Testis (tissue), 3 donors: ENCODE results near the gene RTP3. TPM values are rescaled to one million over a fixed set of nuclear protein-coding genes. Genes with fewer than 3 reads are reported as not detected.
"Not testable (repeated sequence)": the region's sequence is repeated elsewhere in the genome, so short reads cannot be mapped to it uniquely, and the experiment has no call there.

Experiments
- DNase-seq: peaks from one replicate; pipeline ENCODE4 v3.0.0-alpha.2; 2019
- H3K27ac ChIP-seq, 2 donors: fragments of 200-600 bp; sonication (generic); one replicate each; pipeline ENCODE4 v1.5.1; 2019
- H3K27me3 ChIP-seq: fragments of 200-600 bp; sonication (generic); one replicate; pipeline ENCODE4 v1.5.1; 2019
- H3K36me3 ChIP-seq: fragments of 200-600 bp; sonication (generic); one replicate; pipeline ENCODE4 v1.5.1; 2017; ENCODE audit warnings: low read depth; ENCODE audit errors: missing control alignments
- H3K4me1 ChIP-seq: fragments of 200-600 bp; sonication (generic); one replicate; pipeline ENCODE4 v1.5.1; 2019
- H3K4me3 ChIP-seq, 2 donors: fragments of 200-600 bp; sonication (generic); one replicate each; pipeline ENCODE4 v1.5.1; 2017 to 2019
- H3K9me3 ChIP-seq: fragments of 200-600 bp; sonication (generic); one replicate; pipeline ENCODE4 v1.5.1; 2017
- POLR2A ChIP-seq: fragments of 450-650 bp; IDR thresholded peaks from one replicate; pipeline ENCODE4 v1.6.1; 2017; ENCODE audit warnings: antibody characterized with exemption, mild to moderate bottlenecking, moderate library complexity
- WGBS, 2 donors: methylation state at CpG; one replicate each; pipeline ENCODE4 v1.1.5; 2018; 5-methylcytosine and 5-hydroxymethylcytosine counted together
- intact Hi-C: fragments of 100-400 bp; cut with DNase I; formaldehyde crosslinking; loops from one replicate; pipeline ENCODE4 v1.15.1; 2023; ENCODE audit warnings: low total_unique reads
- polyA plus RNA-seq: library from polyadenylated mRNA; stranded (reverse); fragments of 350-450 nt; fragmentation: Illumina TruSeq; extraction: RNeasy Lipid Tissue Mini Kit (QIAGEN cat#74804); gene quantifications from one replicate; pipeline ENCODE4 v1.2.3, GENCODE V29; 2014; ENCODE audit warnings: low read depth, low replicate concordance; ENCODE audit not compliant: insufficient read depth
- total RNA-seq, 2 donors: library from RNA; depleted of rRNA; stranded (reverse); fragments of >200 nt; gene quantifications; one replicate each; pipeline ENCODE4 v1.2.3, GENCODE V29; 2016
- TF ChIP-seq, protein P1 (sequence below), 3 experiments: fragments of 450-650 bp in 2 of 3; fragments of 200-600 bp in 1 of 3; sonication (generic) in 1 of 3; IDR thresholded peaks; one replicate each; pipeline ENCODE4 v1.5.1; 2016 to 2019; ENCODE audit warnings: antibody characterized with exemption in 3 of 3, mild to moderate bottlenecking in 2 of 3, moderate library complexity in 1 of 3

RTP3 gene
- total and polyA plus RNA-seq, 3 donors from 2014 or later, result 0.50 to 2.0 (median 1.1) TPM

DNA sequence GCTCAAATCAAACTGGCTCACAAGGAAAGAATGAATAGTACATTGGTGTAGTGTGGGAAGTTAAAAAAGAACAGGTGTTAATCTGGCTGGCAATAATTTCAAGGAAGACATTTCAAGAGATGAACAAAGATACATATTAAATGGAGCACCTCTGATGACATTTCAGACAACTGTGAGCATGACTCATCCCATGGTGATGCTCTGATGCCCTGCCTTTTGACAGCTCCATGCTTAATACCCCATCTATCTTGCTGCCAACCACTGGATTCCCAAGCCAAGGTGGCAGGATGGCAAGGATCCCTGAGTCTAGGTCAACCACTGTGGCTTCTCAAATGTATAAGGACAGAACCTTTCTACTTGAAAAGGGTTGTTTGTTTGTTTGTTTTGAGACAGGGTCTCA is 39.0 kb downstream of the RTP3 start:
- H3K4me3 ChIP-seq, result no peak overlapping the region
- no peak overlapping the region for H3K27ac ChIP-seq
- no peaks in the 10 kb centered on the region for H3K27me3 ChIP-seq
- TF ChIP-seq POLR2A, result no peak
- TF ChIP-seq, protein P1, sequence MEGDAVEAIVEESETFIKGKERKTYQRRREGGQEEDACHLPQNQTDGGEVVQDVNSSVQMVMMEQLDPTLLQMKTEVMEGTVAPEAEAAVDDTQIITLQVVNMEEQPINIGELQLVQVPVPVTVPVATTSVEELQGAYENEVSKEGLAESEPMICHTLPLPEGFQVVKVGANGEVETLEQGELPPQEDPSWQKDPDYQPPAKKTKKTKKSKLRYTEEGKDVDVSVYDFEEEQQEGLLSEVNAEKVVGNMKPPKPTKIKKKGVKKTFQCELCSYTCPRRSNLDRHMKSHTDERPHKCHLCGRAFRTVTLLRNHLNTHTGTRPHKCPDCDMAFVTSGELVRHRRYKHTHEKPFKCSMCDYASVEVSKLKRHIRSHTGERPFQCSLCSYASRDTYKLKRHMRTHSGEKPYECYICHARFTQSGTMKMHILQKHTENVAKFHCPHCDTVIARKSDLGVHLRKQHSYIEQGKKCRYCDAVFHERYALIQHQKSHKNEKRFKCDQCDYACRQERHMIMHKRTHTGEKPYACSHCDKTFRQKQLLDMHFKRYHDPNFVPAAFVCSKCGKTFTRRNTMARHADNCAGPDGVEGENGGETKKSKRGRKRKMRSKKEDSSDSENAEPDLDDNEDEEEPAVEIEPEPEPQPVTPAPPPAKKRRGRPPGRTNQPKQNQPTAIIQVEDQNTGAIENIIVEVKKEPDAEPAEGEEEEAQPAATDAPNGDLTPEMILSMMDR (IDR thresholded peaks at IDR 0.05), result no peak
- intact Hi-C loops, result no loop called here
- DNase-seq, result no peak
- H3K4me1 ChIP-seq, result no peaks in the 10 kb centered on the region
- no peaks in the 10 kb centered on the region for H3K9me3 ChIP-seq
- no peaks in the 10 kb centered on the region for H3K36me3 ChIP-seq

DNA sequence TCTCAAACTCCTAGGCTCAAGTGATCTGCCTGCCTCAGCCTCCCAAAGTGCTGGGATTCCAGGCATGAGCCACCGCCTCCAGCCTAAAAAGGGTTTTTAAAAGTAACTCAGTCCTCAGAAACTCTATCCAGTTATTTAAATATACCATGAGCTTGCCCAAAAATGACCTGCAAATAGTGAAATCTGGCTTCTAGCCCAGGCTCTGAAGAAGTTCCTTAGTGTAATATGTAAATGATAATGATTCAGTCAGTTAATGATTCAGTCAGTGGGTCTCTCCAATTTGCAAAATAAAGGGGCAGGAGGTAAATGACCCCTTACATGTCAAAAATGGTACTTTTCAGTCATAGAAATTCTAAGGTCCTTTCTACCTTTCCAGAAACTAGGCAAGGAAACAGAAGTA is 39.5 kb downstream of the RTP3 start:
- intact Hi-C loops, result no loop called here
- 95 to 100% methylated on average over 1 of the region's 1 CpG for WGBS, 2 donors

DNA sequence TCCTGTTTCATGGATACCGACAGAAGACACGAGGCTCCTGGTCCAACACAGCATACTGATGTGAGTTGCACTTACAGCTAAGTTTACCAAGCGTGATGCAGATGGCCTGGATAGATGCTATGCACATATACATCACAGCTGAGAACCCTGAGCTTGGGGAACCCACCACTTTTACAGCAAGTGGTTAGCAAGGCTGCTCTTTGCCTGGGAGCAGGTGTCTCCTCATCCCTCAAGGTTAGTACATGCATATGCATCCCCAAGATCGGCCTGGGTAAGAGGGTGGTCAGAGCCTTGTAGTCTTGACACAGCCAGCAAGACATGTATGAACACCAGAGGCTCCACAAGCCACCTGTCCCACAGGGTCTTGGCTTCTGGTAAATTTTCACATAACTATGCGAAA is 40.0 kb downstream of the RTP3 start:
- TF ChIP-seq, protein P1 (IDR thresholded peaks at IDR 0.05), result no peak
- no peak for TF ChIP-seq POLR2A
- no peak for DNase-seq
- Histone ChIP-seq H3K27ac (no peak overlapping the region), H3K9me3 (no peaks in the 10 kb centered on the region), H3K4me1 (no peaks in the 10 kb centered on the region), H3K27me3 (no peaks in the 10 kb centered on the region), H3K4me3 (no peak overlapping the region), H3K36me3 (no peaks in the 10 kb centered on the region)
- WGBS, 2 donors, result 89 to 90% methylated on average over 5 of the region's 5 CpGs
- intact Hi-C loops, result no loop called here

More for the DNA sequence above, 39.5 kb downstream of the RTP3 start:
- no peaks in the 10 kb centered on the region for H3K4me1 ChIP-seq
- no peak overlapping the region for H3K4me3 ChIP-seq
- no peak for DNase-seq
- H3K27me3 ChIP-seq, result no peaks in the 10 kb centered on the region
- H3K27ac ChIP-seq, result no peak overlapping the region
- H3K36me3 ChIP-seq, result no peaks in the 10 kb centered on the region
- no peaks in the 10 kb centered on the region for H3K9me3 ChIP-seq
- TF ChIP-seq, protein P1 (IDR thresholded peaks at IDR 0.05), result no peak
- TF ChIP-seq POLR2A, result no peak

DNA sequence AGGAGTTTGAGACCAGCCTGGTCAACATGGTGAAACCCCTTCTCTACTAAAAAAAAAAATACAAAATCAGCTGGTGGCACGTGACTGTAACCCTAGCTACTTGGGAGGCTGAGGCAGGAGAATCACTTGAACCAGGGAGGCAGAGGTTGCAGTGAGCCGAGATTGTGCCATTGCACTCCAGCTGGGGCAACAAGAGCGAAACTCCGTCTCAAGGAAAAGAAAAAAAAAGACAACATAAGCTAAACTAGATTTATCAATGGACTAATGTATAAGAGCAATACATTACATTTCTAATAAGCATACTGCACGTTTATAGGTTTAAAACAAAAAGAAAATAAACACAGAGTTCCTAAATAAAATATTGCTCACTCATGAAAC is 40.6 kb downstream of the RTP3 start:
- H3K4me1 ChIP-seq, H3K36me3 ChIP-seq, H3K27ac ChIP-seq, H3K4me3 ChIP-seq, intact Hi-C loops, H3K27me3 ChIP-seq, H3K9me3 ChIP-seq, DNase-seq: not testable (repeated sequence)
- 63 to 65% methylated on average over 5 of the region's 5 CpGs for WGBS, 2 donors

DNA sequence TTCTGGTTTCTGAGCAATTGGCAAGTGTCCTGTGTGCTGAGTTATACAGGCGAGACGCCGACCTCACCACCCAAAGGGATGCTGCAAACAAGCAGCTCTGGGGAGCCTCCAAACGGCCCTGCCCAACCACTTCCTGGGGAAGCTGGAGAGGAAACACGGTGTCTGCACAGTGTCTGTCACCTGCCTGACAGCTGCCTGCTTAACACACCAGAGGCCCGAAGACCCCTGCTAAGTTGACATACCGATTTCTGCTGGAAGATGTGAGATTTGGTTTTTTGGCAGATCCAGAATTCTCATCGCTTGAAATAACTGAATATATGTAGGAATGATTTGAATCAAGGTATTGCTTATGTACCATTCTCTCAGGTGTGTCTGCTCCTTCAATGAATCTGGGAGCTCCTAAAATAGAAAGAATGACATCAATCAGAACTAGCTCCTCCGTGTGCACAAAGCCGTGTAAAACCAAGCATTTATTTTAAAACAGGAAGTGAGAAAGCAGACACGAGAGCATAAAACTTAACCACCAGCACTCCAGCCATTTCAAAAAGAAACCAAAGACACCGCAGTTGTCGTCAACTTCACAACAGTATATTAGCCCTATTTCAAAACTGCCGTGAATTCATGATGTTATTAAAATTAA is 41.1 kb downstream of the RTP3 start:
- H3K9me3 ChIP-seq, result no peaks in the 10 kb centered on the region
- intact Hi-C loops, result no loop called here
- 52 to 54% methylated on average over 14 of the region's 14 CpGs for WGBS, 2 donors
- TF ChIP-seq, protein P1 (IDR thresholded peaks at IDR 0.05), result no peak
- TF ChIP-seq POLR2A, result no peak
- H3K27ac ChIP-seq, result no peak overlapping the region
- H3K4me1 ChIP-seq, result no peaks in the 10 kb centered on the region
- no peak overlapping the region for H3K4me3 ChIP-seq
- no peaks in the 10 kb centered on the region for H3K36me3 ChIP-seq
- no peaks in the 10 kb centered on the region for H3K27me3 ChIP-seq
- peak; percentile 26 for DNase-seq
